ENCODE results near the gene UBASH3A.

UBASH3A gene

DNA sequence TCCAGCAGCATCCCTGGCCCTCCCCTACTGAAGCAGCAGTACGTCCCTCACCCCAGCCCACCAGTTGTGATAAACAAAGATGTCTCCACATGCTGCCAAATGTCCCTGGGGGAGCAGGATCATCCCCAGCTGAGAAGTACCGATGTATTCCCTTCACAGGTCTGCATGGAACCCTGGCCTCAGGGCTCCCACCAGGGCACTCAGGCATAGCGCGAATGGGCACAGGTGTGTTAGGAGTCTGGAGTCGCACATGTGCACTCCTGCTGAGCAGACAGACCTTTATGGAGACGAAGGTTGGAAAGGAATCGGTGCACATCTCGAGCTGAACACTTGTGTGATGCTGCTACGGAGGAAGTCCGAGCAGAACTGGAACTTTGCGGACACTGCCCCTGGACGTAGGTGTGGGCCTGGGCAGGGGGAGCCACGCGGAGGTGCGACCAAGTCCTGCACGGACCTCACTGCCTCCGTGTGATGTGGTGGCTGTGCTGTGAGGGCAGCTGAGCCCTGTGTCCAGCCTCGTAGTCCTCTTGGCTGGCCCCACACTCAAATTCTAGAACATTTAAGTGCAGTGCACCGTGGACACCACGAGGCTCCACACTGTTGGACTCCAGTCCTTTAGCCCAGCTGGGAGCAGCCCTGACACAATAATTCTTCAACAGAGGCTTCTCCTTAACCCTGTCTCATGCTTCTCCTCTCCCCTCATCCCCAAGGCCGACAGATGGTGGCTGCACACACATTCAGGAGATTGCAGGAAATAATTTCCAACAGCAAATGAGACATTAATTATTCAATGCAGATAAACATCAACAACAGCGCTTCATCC is 48.9 kb downstream of the UBASH3A start:
- no peak for DNase-seq (ENCODE audit: low read depth)

GRCh38 chr21:42453224-42453985 is 49.7 kb downstream of the UBASH3A start:
- DNase-seq (ENCODE audit: low read depth), result no peak

GRCh38 chr21:42453986-42454570 is 50.4 kb downstream of the UBASH3A start:
- DNase-seq (ENCODE audit: low read depth), result no peak

DNA sequence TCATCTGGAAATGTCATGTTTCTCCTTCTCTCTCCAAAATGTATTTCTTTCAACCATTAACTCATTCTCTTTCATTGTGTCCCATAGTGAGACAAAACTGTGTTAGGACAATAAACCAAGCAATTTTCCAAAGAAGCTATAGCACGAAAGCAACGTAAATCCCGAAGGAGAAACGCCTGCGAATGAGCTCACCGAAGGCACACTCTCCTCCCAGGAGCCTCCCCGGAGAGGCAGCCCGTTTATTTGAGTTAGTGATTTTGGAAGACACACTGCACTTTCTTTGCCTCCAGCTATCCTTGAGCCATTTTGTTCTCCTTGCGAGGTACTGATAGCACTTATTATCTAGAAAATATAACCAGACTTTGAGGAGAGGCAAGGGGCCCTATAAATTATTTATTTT is 51.1 kb downstream of the UBASH3A start:
- DNase-seq (ENCODE audit: low read depth), result no peak

DNA sequence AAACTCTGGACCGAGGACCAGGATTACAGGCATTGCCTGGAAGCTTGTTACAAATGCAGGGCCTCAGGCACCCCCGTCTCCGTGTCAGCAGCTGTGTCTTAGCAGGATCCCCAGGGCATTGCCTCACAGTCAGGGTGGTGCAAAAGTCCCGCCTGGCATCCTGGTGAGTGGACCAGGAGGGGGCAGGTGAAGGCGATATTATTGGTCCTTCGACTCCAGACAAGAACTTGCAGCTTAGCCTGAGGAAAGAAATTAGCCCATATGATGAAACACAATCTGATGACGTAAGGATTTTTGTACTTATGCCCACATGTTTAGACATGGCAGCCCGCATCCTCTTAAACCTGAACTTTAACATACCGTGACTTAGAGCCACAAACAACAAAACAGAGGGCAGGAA is 51.5 kb downstream of the UBASH3A start:
- DNase-seq (ENCODE audit: low read depth), result no peak

- DNase-seq (ENCODE audit: low read depth), result no peak
Observed at GRCh38 chr21:42455754-42456440, 52.2 kb downstream of the UBASH3A start.

GRCh38 chr21:42456457-42456856 is 52.8 kb downstream of the UBASH3A start:
- DNase-seq (ENCODE audit: low read depth), result no peak

GRCh38 chr21:42459082-42459460 is 55.4 kb downstream of the UBASH3A start:
- DNase-seq (ENCODE audit: low read depth), result no peak

- DNase-seq (ENCODE audit: low read depth), result no peak
Observed at GRCh38 chr21:42459546-42460215, 56.0 kb downstream of the UBASH3A start.

DNA sequence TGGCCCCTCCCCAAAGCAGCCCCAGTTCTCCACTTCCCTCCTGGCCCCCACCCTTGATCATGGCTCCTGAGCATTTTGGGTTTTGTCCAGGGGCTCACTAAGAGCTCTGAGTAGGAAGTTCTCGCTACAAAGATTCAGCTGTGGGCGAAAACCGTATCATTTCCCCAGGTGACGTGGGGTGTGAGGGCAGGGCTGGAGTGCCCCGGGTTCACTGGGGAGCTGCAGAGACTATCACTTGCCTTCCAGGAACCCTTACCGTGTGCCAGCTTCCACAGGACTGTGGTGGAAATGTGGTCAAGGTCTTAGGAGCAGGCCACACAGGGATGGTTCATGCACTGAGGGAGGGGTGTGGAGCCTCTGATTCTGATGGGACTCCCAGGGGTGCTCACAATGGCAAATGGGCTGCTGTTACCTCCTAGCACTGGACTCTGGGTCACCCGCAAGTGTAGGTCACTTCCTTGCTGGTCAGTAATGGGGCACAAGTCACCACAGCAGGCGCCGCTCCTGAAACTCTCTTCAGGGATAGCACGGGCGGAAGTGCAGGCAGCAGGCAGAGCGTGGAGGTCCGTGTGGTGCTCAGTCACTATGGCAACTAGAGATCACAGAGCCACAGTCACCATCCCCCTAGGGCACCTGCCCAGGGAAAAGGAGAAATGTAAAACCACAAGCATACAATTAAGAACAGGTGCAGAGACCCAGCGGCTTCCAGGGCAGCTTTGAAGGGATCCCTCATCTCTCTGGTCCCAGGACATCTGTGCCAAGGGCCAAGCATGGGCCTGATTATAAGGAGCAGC is 56.9 kb downstream of the UBASH3A start:
- no peak for DNase-seq (ENCODE audit: low read depth)

- no peak for DNase-seq (ENCODE audit: low read depth)
Observed at GRCh38 chr21:42461185-42461520, 57.5 kb downstream of the UBASH3A start.

DNA sequence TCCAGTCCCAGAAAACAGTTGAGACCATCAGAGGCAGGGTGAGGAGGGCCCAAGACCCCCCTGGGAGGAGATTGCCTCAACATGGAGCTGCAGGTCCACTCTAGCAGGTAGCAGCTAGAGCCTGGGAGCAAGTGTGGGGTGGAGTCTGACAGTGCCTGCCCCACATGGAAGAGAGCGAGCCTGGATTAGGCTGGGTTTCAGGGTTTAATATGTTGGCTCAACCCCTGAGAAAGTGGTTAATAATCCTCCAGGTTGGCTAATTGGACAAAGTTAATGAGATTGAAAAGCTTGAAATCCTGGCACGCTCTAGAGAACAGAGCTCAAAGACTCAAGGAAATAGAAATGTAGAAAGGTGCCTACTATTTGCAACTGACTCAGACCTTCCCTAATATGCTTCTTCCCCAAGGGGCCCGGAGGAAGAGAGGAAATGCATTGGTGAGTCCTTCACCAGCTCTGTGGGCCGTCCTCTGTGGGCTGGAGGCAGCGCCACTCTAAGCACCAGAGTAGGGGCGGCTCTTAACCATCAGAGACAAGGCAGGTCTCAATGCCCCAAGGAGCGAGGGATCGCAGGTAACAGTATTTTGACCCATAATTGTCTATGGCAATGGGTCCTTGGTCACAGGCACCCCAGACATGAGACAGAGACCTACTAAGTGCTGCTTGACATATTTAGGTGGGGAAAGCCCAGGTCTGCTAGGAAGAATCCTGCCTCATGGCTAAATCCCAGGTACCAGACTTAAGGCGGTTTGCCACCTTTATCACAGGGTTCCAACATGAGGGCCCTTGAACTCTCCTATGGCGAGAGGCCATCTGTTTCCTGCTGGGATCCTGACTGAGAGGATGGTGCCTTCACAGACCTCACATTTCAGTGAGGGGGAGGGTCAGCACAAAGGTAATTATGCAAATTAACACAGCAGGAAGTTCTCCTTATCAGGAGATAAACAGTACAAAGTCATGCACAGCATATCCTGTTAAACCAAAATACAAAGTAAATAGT is 58.5 kb downstream of the UBASH3A start:
- no peak for DNase-seq (ENCODE audit: low read depth)

DNA sequence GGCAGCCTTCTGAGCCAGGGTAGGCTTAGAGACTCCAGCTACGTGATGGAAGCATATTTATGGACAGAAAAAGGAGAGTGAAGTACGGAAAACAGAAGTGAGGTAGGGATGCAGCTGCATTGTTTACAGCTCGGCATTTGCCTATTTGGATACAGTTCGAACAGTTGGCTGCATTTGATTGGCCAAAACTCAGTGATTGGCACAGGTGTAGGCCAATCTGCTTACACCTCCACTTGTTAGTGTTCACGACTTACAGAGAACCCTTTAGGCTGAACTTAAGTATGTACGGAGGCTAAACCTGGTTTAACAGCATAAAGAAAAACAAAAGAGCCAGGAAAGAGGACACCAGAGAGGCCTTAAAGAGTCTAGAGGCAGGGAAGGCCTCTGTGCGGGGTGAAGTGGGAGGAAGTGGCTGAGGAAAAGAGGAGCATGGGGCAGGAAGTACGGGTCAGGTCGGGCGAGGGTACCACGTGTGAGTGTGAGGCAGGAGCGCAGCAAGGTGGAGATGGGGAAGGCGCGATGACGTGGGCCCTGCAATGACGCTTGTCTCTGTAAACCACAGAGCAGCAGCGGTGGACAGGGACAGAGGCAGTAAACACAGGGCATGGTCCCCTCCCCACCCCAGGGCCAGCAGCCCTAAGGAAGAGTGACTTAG is 60.3 kb downstream of the UBASH3A start:
- peak; percentile 51 for DNase-seq (ENCODE audit: low read depth)

- DNase-seq (ENCODE audit: low read depth), result no peak
Observed at GRCh38 chr21:42465008-42465802, 61.5 kb downstream of the UBASH3A start.

GRCh38 chr21:42465803-42466127 is 62.1 kb downstream of the UBASH3A start:
- no peak for DNase-seq (ENCODE audit: low read depth)

DNA sequence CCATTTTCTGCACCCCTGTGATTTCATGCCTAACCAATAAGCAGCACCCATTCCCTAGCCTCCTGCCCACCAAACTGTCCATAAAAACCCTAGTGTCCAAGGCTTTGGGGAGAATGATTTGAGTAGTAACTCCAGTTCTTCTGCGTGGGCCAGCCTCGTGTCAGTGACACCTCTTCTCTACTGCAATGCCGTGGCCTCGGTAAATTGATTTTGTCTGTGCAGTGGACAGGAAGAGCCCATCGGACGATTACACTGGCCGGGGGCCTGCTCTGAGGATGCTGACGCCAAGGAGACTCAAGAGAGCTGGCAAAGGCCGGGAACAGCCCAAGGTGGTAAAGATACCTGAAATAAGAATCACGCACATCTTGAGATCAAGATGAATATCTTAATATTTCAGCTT is 63.0 kb downstream of the UBASH3A start:
- DNase-seq (ENCODE audit: low read depth), result no peak

GRCh38 chr21:42467140-42467983 is 63.7 kb downstream of the UBASH3A start:
- peak; percentile 16 for DNase-seq (ENCODE audit: low read depth)

All from iris pigment epithelial cell (primary cell).